GM12878 (cell line): ENCODE results near the gene TNNT2. TPM values are rescaled to one million over a fixed set of nuclear protein-coding genes. Genes with fewer than 3 reads are reported as not detected.

Experiments
- ATAC-seq: fragments of 200-7000 bp; cut with Tn5 transposase; 3 replicates; pipeline ENCODE4 v1.9.1; 2020; ENCODE audit warnings: mild to moderate bottlenecking, moderate library complexity
- BruUV-seq: library from RNA; stranded (reverse); fragments of 400-500 nt; replicated peaks from 2 replicates; lab custom pipeline; 2021; lab: Mats Ljungman, UMichigan
- CTCF ChIA-PET: fragments of 300-600 bp; sonication (Branson Sonifier 250); formaldehyde crosslinking; extraction: SDS; loops from one replicate; lab custom pipeline; 2021; ENCODE audit warnings: inconsistent platforms; lab: Yijun Ruan, JAX
- POLR2A ChIA-PET: fragments of 350-600 bp; formaldehyde crosslinking; extraction: SDS; loops from one replicate; lab custom pipeline; 2021; ENCODE audit warnings: inconsistent platforms; lab: Charles Lee
- RAD21 ChIA-PET: fragments of 300-600 bp; sonication (Branson Sonifier 250); formaldehyde crosslinking; loops from one replicate; lab custom pipeline; 2023; ENCODE audit warnings: antibody characterized with exemption; ENCODE audit not compliant: unreplicated experiment; lab: Charles Lee
- SMC1A ChIA-PET: fragments of 300-600 bp; sonication (Branson Sonifier 250); formaldehyde crosslinking; loops from one replicate; lab custom pipeline; 2023; ENCODE audit not compliant: unreplicated experiment, uncharacterized antibody; lab: Charles Lee
- DNase-seq: peaks from one replicate; pipeline ENCODE4 v3.0.0-alpha.2; 2011; ENCODE audit warnings: low read depth, low spot score
- FAIRE-seq: peaks from 3 replicates; lab custom pipeline; 2011; peaks lifted over from hg19 to GRCh38; lab: Jason Lieb, UNC
- H2AFZ ChIP-seq: 2 replicates; pipeline ENCODE4 v1.6.0; 2011; ENCODE audit warnings: low read depth, low read length, control low read depth; ENCODE audit not compliant: control insufficient read depth
- H3K27ac ChIP-seq: 2 replicates; pipeline ENCODE4 v1.5.1; 2011; ENCODE audit warnings: control low read depth; ENCODE audit not compliant: control insufficient read depth, insufficient read depth
- H3K27me3 ChIP-seq, 2 experiments: replicated peaks in 1 of 2; 2 replicates each; pipeline versions ENCODE4 v1.6.0 to v1.6.1; 2011; ENCODE audit warnings: low read length in 1 of 2; ENCODE audit not compliant: control insufficient read depth in 2 of 2, insufficient read depth in 2 of 2
- H3K36me3 ChIP-seq, 2 experiments: 2 replicates each; pipeline ENCODE4 v1.5.1; 2011; ENCODE audit warnings: low read length in 1 of 2; ENCODE audit not compliant: control insufficient read depth in 2 of 2, insufficient read depth in 2 of 2
- H3K4me1 ChIP-seq: 2 replicates; pipeline ENCODE4 v1.6.1; 2011; ENCODE audit warnings: mild to moderate bottlenecking, low read length, moderate library complexity, mixed read lengths; ENCODE audit not compliant: control insufficient read depth, insufficient read depth
- H3K4me2 ChIP-seq: 2 replicates; pipeline ENCODE4 v1.6.0; 2011; ENCODE audit warnings: control low read depth; ENCODE audit not compliant: control insufficient read depth, insufficient read depth
- H3K4me3 ChIP-seq: fragments of 200-600 bp; sonication (generic); 2 replicates; pipeline ENCODE4 v1.5.1; 2016
- H3K79me2 ChIP-seq: 2 replicates; pipeline ENCODE4 v1.6.0; 2011; ENCODE audit warnings: low read length; ENCODE audit not compliant: control insufficient read depth, insufficient read depth
- H3K9ac ChIP-seq: 2 replicates; pipeline ENCODE4 v1.8.0; 2011; ENCODE audit warnings: low read length, control low read depth, mixed read lengths; ENCODE audit not compliant: control insufficient read depth, insufficient read depth
- H3K9me3 ChIP-seq: replicated peaks from 3 replicates; pipeline ENCODE4 v1.5.1; 2011; ENCODE audit warnings: mild to moderate bottlenecking, low read length; ENCODE audit not compliant: control insufficient read depth, insufficient read depth
- H4K20me1 ChIP-seq: 2 replicates; pipeline ENCODE4 v1.6.0; 2011; ENCODE audit not compliant: control insufficient read depth, insufficient read depth
- NFIC ChIP-seq: IDR thresholded peaks from 2 replicates; pipeline ENCODE4 v1.6.1; 2012; ENCODE audit warnings: low read depth, mild to moderate bottlenecking, inconsistent platforms, low read length, moderate library complexity
- POLR2AphosphoS2 ChIP-seq: IDR thresholded peaks from 2 replicates; pipeline ENCODE4 v1.6.1; 2011; ENCODE audit warnings: low read depth, mild to moderate bottlenecking, low read length, improper control_type of control experiment, moderate library complexity
- RUNX3 ChIP-seq: IDR thresholded peaks from 2 replicates; pipeline ENCODE4 v1.6.1; 2012; ENCODE audit warnings: low read length, inconsistent platforms
- SIN3A ChIP-seq: IDR thresholded peaks from 2 replicates; pipeline ENCODE4 v1.6.1; 2012; ENCODE audit warnings: low read depth, low read length, improper control_type of control experiment
- TARDBP ChIP-seq: IDR thresholded peaks from 2 replicates; pipeline ENCODE4 v1.6.1; 2016; ENCODE audit warnings: borderline replicate concordance
- WGBS: methylation state at CpG from one replicate; pipeline ENCODE4 v1.1.6; 2016; ENCODE audit warnings: low lambda C conversion rate; ENCODE audit not compliant: insufficient replicate concordance, insufficient coverage; ENCODE audit errors: missing lambda C conversion rate; 5-methylcytosine and 5-hydroxymethylcytosine counted together
- in situ Hi-C: fragments of 300-500 bp; cut with MboI; formaldehyde crosslinking; loops from 9 replicates; pipeline ENCODE4 v1.14.3; 2018; ENCODE audit warnings: mixed read lengths
- intact Hi-C: fragments of 100-400 bp; cut with micrococcal nuclease; formaldehyde crosslinking; loops from one replicate; pipeline ENCODE4 v1.14.2; 2022; ENCODE audit not compliant: unreplicated experiment
- polyA plus RNA-seq, 11 experiments: library from polyadenylated mRNA; depleted of rRNA in 4 of 11; unstranded in 6 of 11; stranded (reverse) in 5 of 11; fragments of >200 nt; fragmentation: Nextera tagmentation in 4 of 11; fragmentation: Illumina TruSeq in 1 of 11; extraction: Ambion mirVana in 4 of 11; extraction: Trizol in 1 of 11; gene quantifications; 1 replicate in 1 of 11; 2 replicates in 10 of 11; pipeline versions ENCODE4 v1.2.1 to v1.2.3, GENCODE V29; 2011 to 2016; ENCODE audit warnings: inconsistent platforms in 2 of 11, missing spikeins in 2 of 11, low read depth in 1 of 11
- total RNA-seq, 4 experiments: library from RNA; depleted of rRNA in 3 of 4; stranded (reverse); fragments of >200 nt in 3 of 4; fragmentation: Illumina TruSeq in 1 of 4; extraction: Trizol in 1 of 4; gene quantifications; 2 replicates each; pipeline versions ENCODE4 v1.2.1 to v1.2.3, GENCODE V29; 2013 to 2021
- TF ChIP-seq, protein P1 (sequence below): fragments of 450-650 bp; IDR thresholded peaks from 2 replicates; pipeline ENCODE4 v1.6.1; 2017; ENCODE audit warnings: antibody characterized with exemption, mild to moderate bottlenecking, moderate library complexity

Gene TNNT2
- total and polyA plus RNA-seq, 10 of the 15 experiments (the other 5 are each of a cell fraction or from before 2014, with no cell fraction given) = 2.2 TPM; not detected in 9

DNA sequence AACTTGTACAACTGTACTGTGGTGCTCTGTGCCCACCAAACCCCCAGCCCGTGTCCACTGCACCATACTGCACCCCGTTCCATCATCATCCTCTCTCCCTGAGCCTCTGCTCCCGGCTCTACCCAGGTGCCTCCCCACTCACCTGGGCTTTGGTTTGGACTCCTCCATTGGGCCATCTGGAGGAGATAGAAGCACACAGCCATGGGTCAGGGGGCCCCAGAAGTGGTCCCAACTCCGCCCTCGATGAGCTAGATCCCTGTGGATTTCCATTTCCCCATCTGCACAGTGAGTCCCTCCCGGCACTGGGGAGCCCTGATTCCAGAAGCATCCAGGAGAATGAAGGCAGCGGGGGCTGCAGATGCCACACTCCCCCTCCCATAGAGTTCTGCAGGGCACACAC, 10.8 kb downstream of the TNNT2 start:
- POLR2A ChIA-PET = no interaction called here
- H3K79me2 ChIP-seq = no peaks in the 10 kb centered on the region
- H3K9me3 ChIP-seq = no peaks in the 10 kb centered on the region
- BruUV-seq = no TSS peak
- H3K27ac ChIP-seq = no peak overlapping the region
- no peak for FAIRE-seq
- no peak for TF ChIP-seq RUNX3
- TF ChIP-seq NFIC = no peak
- no peak for TF ChIP-seq POLR2AphosphoS2
- TF ChIP-seq, protein P1, sequence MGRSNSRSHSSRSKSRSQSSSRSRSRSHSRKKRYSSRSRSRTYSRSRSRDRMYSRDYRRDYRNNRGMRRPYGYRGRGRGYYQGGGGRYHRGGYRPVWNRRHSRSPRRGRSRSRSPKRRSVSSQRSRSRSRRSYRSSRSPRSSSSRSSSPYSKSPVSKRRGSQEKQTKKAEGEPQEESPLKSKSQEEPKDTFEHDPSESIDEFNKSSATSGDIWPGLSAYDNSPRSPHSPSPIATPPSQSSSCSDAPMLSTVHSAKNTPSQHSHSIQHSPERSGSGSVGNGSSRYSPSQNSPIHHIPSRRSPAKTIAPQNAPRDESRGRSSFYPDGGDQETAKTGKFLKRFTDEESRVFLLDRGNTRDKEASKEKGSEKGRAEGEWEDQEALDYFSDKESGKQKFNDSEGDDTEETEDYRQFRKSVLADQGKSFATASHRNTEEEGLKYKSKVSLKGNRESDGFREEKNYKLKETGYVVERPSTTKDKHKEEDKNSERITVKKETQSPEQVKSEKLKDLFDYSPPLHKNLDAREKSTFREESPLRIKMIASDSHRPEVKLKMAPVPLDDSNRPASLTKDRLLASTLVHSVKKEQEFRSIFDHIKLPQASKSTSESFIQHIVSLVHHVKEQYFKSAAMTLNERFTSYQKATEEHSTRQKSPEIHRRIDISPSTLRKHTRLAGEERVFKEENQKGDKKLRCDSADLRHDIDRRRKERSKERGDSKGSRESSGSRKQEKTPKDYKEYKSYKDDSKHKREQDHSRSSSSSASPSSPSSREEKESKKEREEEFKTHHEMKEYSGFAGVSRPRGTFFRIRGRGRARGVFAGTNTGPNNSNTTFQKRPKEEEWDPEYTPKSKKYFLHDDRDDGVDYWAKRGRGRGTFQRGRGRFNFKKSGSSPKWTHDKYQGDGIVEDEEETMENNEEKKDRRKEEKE = no peak
- TF ChIP-seq TARDBP = no peak
- TF ChIP-seq SIN3A = no peak
- no peak for DNase-seq
- no peak overlapping the region for H3K9ac ChIP-seq
- intact Hi-C loops = loop anchor here (10.0 kb wide), 1 partner anchor 282 kb away; no protein-coding TSS in a partner anchor
- no peaks in the 10 kb centered on the region for H3K4me1 ChIP-seq
- no peaks in the 10 kb centered on the region for H3K36me3 ChIP-seq
- CTCF ChIA-PET = interaction anchor here (1.1 to 1.2 kb wide), 2 partner anchors 10 to 18 kb away, joined by 3 to 5 read pairs; no protein-coding TSS in a partner anchor
- no peak overlapping the region for H2AFZ ChIP-seq
- H3K4me2 ChIP-seq = no peak overlapping the region
- peaks cover 3% of the 10 kb centered on the region in 2 experiments for H3K27me3 ChIP-seq
- no peak for ATAC-seq
- SMC1A ChIA-PET = no interaction called here
- RAD21 ChIA-PET = no interaction called here
- H4K20me1 ChIP-seq = no peaks in the 10 kb centered on the region
- no peak overlapping the region for H3K4me3 ChIP-seq
- in situ Hi-C loops = no loop called here
- WGBS = 9% methylated on average over 7 of the region's 7 CpGs
